GM18520 (cell line): ENCODE results near the gene ZMAT1.
A peak's percentile ranks its signal among the peaks of the same experiment; 100 is the strongest.
"Not testable (repeated sequence)": the region's sequence is repeated elsewhere in the genome, so short reads cannot be mapped to it uniquely, and the experiment has no call there.

Source experiments
- ATAC-seq: cut with Tn5 transposase; IDR thresholded peaks from one replicate; pipeline ENCODE4 v1.9.1; 2021; ENCODE audit not compliant: unreplicated experiment

ZMAT1 gene

GRCh38 chrX:101931488-101932248 lies at the start of gene ZMAT1:
Gene ZMAT1, minus strand, starts transcription at chrX:101932027. Its CDS starts 19 bp downstream, at chrX:101932008.
- ATAC-seq: peak; percentile 93

GRCh38 chrX:101977106-101977505 lies 45.3 kb upstream of the ZMAT1 start:
- no peak for ATAC-seq

- ATAC-seq: no peak
These were observed 41.2 kb upstream of the ZMAT1 start for GRCh38 chrX:101973066-101973465.

GRCh38 chrX:101964923-101965539 lies 33.2 kb upstream of the ZMAT1 start:
- ATAC-seq: not testable (repeated sequence)

- ATAC-seq: no peak
These were observed 26.3 kb upstream of the ZMAT1 start for GRCh38 chrX:101958139-101958538.

GRCh38 chrX:101957174-101957573 lies 25.3 kb upstream of the ZMAT1 start:
- ATAC-seq: no peak

GRCh38 chrX:101956556-101956955 lies 24.7 kb upstream of the ZMAT1 start:
- no peak for ATAC-seq

- no peak for ATAC-seq
These were observed 18.8 kb upstream of the ZMAT1 start for GRCh38 chrX:101950581-101950980.

GRCh38 chrX:101932249-101932570 lies 383 bp upstream of the ZMAT1 start:
- no peak for ATAC-seq

- no peak for ATAC-seq
These were observed 715 bp downstream of the ZMAT1 start for GRCh38 chrX:101931136-101931487.

GRCh38 chrX:101925733-101926132 lies 6.1 kb downstream of the ZMAT1 start:
- ATAC-seq: no peak

- ATAC-seq: no peak
These were observed 13.1 kb downstream of the ZMAT1 start for GRCh38 chrX:101918751-101919150.

GRCh38 chrX:101906136-101906796 lies 25.6 kb downstream of the ZMAT1 start:
- no peak for ATAC-seq

GRCh38 chrX:101904996-101905395 lies 26.8 kb downstream of the ZMAT1 start:
- no peak for ATAC-seq
